K562 treated with DMSO at 1 percent for 4 hours (cell line): Measurements from ENCODE around the gene P2RY14. TPM values are rescaled to one million over a fixed set of nuclear protein-coding genes. Genes with fewer than 3 reads are reported as not detected.

Source experiments
- total RNA-seq: library from RNA; unstranded; fragments of 300-600 nt; gene quantifications from 2 replicates; pipeline ENCODE4 v1.2.3, GENCODE V29; 2022; ENCODE audit not compliant: insufficient read depth

P2RY14 gene
- total RNA-seq, result not detected in 2 replicates

DNA sequence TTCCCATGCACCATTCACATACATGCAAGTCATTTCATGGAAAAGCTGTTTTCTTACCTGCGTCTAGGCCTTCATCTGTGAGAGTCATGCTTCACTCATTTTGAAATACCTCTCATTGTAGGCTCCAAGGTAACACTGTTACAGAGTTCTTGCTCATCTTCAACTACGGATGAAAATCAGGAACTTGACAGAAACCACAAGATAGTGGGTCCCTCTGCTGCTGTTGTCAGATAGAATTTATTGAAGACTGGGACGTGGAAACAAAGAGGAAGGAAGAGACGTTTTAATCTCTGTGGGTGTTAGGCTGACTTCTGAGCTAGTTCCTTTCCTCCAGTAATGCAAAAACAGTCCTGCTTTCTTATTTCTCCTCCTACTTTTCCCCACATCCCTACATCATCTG, at the start of gene P2RY14:
Gene P2RY14 (minus strand): TSS at position 313 of the 400 bp plus-strand sequence. CDS start 64,226 bp downstream, outside the sequence.

GRCh38 chr3:151316267-151316991, 38.1 kb upstream of the P2RY14 start, which contains the start of gene GPR87:
Gene GPR87 (minus strand): TSS chr3:151316820. CDS start chr3:151300100, 16,720 bp downstream.

GRCh38 chr3:151203051-151203420, 75.3 kb downstream of the P2RY14 start, which contains the start of gene GPR171:
Gene GPR171 (minus strand): TSS chr3:151203216. CDS start chr3:151199386, 3,830 bp downstream.

Other genes with a start within 250 kb of the P2RY14 start
- not detected in 2 replicates for gene MED12L, start 192.9 kb downstream of the P2RY14 start, total RNA-seq
- not detected in 2 replicates for gene GPR171, start 75.3 kb downstream of the P2RY14 start, total RNA-seq
- gene GPR87, start 38.3 kb upstream of the P2RY14 start, total RNA-seq, result not detected in 2 replicates
- gene P2RY13, start 51.0 kb upstream of the P2RY14 start, total RNA-seq, result not detected in 2 replicates
- gene P2RY12, start 106.2 kb upstream of the P2RY14 start, total RNA-seq, result not detected in 2 replicates
- gene IGSF10, start 182.5 kb upstream of the P2RY14 start, total RNA-seq, result 0.08 and 0.23 TPM in 2 replicates